Fibroblast of lung (primary cell): ENCODE data around the gene MLST8. TPM values are rescaled to one million over a fixed set of nuclear protein-coding genes. Genes with fewer than 3 reads are reported as not detected.
A peak's percentile ranks its signal among the peaks of the same experiment; 100 is the strongest.

Experiments used
- DNase-seq, 2 donors: peaks; one replicate each; pipeline versions ENCODE4 v3.0.0 to v3.0.0-alpha.2; 2010; ENCODE audit warnings: low read depth in 2 of 2
- H2AFZ ChIP-seq: 2 replicates; pipeline ENCODE4 v1.5.1; 2012; ENCODE audit warnings: low read length, control low read depth, inconsistent platforms
- H3K27ac ChIP-seq: 2 replicates; pipeline ENCODE4 v1.5.1; 2011; ENCODE audit warnings: low read length, control low read depth; ENCODE audit not compliant: insufficient read depth
- H3K27me3 ChIP-seq: 2 replicates; pipeline ENCODE4 v1.5.1; 2011; ENCODE audit warnings: mild to moderate bottlenecking, low read length; ENCODE audit not compliant: control insufficient read depth, insufficient read depth
- H3K36me3 ChIP-seq: 2 replicates; pipeline ENCODE4 v1.5.1; 2011; ENCODE audit warnings: low read length; ENCODE audit not compliant: control insufficient read depth, insufficient read depth
- H3K4me1 ChIP-seq: 2 replicates; pipeline ENCODE4 v1.5.1; 2011; ENCODE audit warnings: low read length; ENCODE audit not compliant: control insufficient read depth, insufficient read depth; ENCODE audit errors: extremely low read depth
- H3K4me2 ChIP-seq: 2 replicates; pipeline ENCODE4 v1.5.1; 2011; ENCODE audit warnings: low read length, control low read depth; ENCODE audit not compliant: insufficient read depth; ENCODE audit errors: extremely low read depth
- H3K4me3 ChIP-seq, 4 experiments: fragments of 200-600 bp in 1 of 4; sonication (generic) in 1 of 4; replicated peaks in 1 of 4; 2 replicates each; pipeline ENCODE4 v1.5.1; 2011 to 2016; ENCODE audit warnings: low read length in 4 of 4, low read depth in 3 of 4, mild to moderate bottlenecking in 3 of 4, control low read depth in 2 of 4, inconsistent platforms in 1 of 4, mixed read lengths in 1 of 4; ENCODE audit not compliant: insufficient read depth in 1 of 4; ENCODE audit errors: control extremely low read depth in 1 of 4
- H3K79me2 ChIP-seq: 2 replicates; pipeline ENCODE4 v1.5.1; 2012; ENCODE audit warnings: mild to moderate bottlenecking, low read length, inconsistent platforms; ENCODE audit not compliant: control insufficient read depth, insufficient read depth
- H3K9ac ChIP-seq: 2 replicates; pipeline ENCODE4 v1.5.1; 2011; ENCODE audit warnings: mild to moderate bottlenecking, low read length, control low read depth; ENCODE audit not compliant: insufficient read depth
- H3K9me3 ChIP-seq: 2 replicates; pipeline ENCODE4 v1.5.1; 2012; ENCODE audit warnings: low read depth, low read length; ENCODE audit not compliant: control insufficient read depth, insufficient read depth
- H4K20me1 ChIP-seq: 2 replicates; pipeline ENCODE4 v1.5.1; 2011; ENCODE audit warnings: low read length; ENCODE audit not compliant: control insufficient read depth, insufficient read depth; ENCODE audit errors: extremely low read depth
- CTCF ChIP-seq, 2 donors: IDR thresholded peaks in 1 of 2; conservative IDR thresholded peaks in 1 of 2; 1 replicate in 1 of 2; 2 replicates in 1 of 2; pipeline ENCODE4 v1.5.1; 2011 to 2012; ENCODE audit warnings: low read length in 2 of 2, control low read depth in 1 of 2, inconsistent platforms in 1 of 2, low read depth in 1 of 2, mild to moderate bottlenecking in 1 of 2
- EZH2 ChIP-seq: IDR thresholded peaks from 2 replicates; pipeline ENCODE4 v1.5.1; 2012; ENCODE audit warnings: low read length, control low read depth, mild to moderate bottlenecking; ENCODE audit errors: missing control alignments
- polyA plus RNA-seq, 2 donors: library from polyadenylated mRNA; depleted of rRNA in 1 of 2; stranded (reverse) in 1 of 2; unstranded in 1 of 2; fragments of >200 nt; gene quantifications; 2 replicates each; pipeline ENCODE4 v1.2.1, GENCODE V29; 2011 to 2012; ENCODE audit warnings: missing spikeins in 1 of 2
- total RNA-seq: library from RNA; depleted of rRNA; stranded (reverse); fragments of >200 nt; gene quantifications from 2 replicates; pipeline ENCODE4 v1.2.1, GENCODE V29; 2014

Gene MLST8
- total and polyA plus RNA-seq, 2 donors (not counting 1 experiment from before 2014, with no cell fraction given), result 16.8 to 30.9 TPM

DNA sequence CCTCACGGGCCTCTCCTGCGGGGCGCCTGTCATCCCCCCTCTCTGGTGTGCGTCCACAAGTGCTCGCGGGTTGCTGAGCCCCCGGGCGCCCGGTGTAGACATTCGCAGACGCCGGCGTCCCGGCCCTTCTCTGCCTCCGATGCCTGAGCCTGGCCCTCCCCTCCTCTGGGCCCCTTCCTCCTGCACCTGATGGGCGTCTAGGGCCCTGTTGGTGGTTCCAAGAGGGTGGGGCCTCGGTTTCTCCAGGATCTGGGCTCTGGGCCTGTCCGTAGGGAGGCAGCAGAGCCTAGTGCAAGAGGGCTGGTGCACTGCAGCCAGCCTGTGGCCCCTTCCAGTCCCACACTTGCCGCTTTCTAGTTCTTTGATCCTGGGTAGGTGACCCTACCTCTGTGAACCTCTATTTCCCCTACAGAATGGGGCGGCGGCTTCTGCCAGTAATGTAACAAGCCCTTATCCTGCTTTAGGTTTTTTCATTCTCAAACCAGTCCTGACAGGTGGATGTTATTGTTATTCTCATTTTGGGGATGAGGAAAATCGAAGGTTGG, 18.8 kb downstream of the MLST8 start:
- peak overlapping the region; percentile 73 for H3K27ac ChIP-seq
- H4K20me1 ChIP-seq, result no peaks in the 10 kb centered on the region
- peaks cover 40% of the 10 kb centered on the region for H3K79me2 ChIP-seq
- H2AFZ ChIP-seq, result peak overlapping the region; percentile 47
- H3K4me3 ChIP-seq, result peak overlapping the region; percentile 75 to 99 (median 84)
- H3K36me3 ChIP-seq, result peaks cover 6% of the 10 kb centered on the region
- H3K4me2 ChIP-seq, result peak overlapping the region; percentile 94
- H3K4me1 ChIP-seq, result peaks cover 2% of the 10 kb centered on the region
- peak overlapping the region; percentile 86 for H3K9ac ChIP-seq
- H3K9me3 ChIP-seq, result no peaks in the 10 kb centered on the region
- no peaks in the 10 kb centered on the region for H3K27me3 ChIP-seq
- DNase-seq, result peak; percentile 46 to 60
- TF ChIP-seq EZH2 (no peak), CTCF (conservative IDR thresholded peaks at IDR 0.05 in 1 of 2, IDR thresholded peaks at IDR 0.05 in 1 of 2; ENCODE audit: low read depth in 1 of 2, low read length in 2 of 2) (peak; percentile 17 to 21)

GRCh38 chr16:2226245-2226793, 21.1 kb downstream of the MLST8 start:
- Histone ChIP-seq H3K27me3 (no peaks in the 10 kb centered on the region), H2AFZ (no peak overlapping the region), H3K9ac (no peak overlapping the region), H3K9me3 (no peaks in the 10 kb centered on the region), H3K4me1 (peaks cover 2% of the 10 kb centered on the region), H3K27ac (peak overlapping the region; percentile 20), H3K4me2 (peak overlapping the region; percentile 59), H4K20me1 (no peaks in the 10 kb centered on the region), H3K79me2 (peaks cover 40% of the 10 kb centered on the region), H3K36me3 (peaks cover 11% of the 10 kb centered on the region), H3K4me3 (no peak overlapping the region)
- no peak for DNase-seq
- TF ChIP-seq CTCF (conservative IDR thresholded peaks at IDR 0.05 in 1 of 2, IDR thresholded peaks at IDR 0.05 in 1 of 2; ENCODE audit: low read depth in 1 of 2, low read length in 2 of 2) (no peak), EZH2 (no peak)

DNA sequence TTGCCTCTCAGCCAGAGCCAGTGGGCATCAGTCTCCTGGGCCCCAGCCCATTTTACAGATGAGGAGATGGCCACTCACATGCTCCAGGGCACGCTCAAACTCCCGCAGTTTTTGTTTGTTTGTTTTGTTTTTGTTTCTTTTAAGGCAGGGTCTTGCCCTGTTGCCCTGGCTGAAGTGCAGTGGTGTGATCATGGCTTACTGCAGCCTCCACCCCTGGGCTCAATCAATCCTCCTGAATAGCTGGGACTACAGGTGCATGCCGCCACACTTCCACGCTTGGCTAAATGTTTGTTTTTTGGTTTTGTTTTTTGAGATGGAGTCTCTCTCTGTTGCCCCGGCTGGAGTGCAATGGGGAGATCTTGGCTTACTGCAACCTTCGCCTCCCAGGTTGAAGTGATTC, 21.7 kb downstream of the MLST8 start:
- Histone ChIP-seq H3K4me2 (no peak overlapping the region), H3K9ac (no peak overlapping the region), H3K27me3 (no peaks in the 10 kb centered on the region), H3K4me1 (peaks cover 2% of the 10 kb centered on the region), H3K4me3 (no peak overlapping the region), H3K9me3 (no peaks in the 10 kb centered on the region), H3K36me3 (peaks cover 14% of the 10 kb centered on the region), H3K79me2 (peaks cover 40% of the 10 kb centered on the region), H4K20me1 (no peaks in the 10 kb centered on the region), H2AFZ (no peak overlapping the region), H3K27ac (no peak overlapping the region)
- TF ChIP-seq EZH2 (no peak), CTCF (conservative IDR thresholded peaks at IDR 0.05 in 1 of 2, IDR thresholded peaks at IDR 0.05 in 1 of 2; ENCODE audit: low read depth in 1 of 2, low read length in 2 of 2) (no peak)
- no peak for DNase-seq
